GM12878 (cell line): ENCODE measurements around the gene MTMR3. TPM values are rescaled to one million over a fixed set of nuclear protein-coding genes. Genes with fewer than 3 reads are reported as not detected.

ENCODE experiments used
- BCL11A ChIP-seq: IDR thresholded peaks from 2 replicates; pipeline ENCODE4 v1.6.1; 2011; ENCODE audit warnings: low read depth, low read length
- HDGF ChIP-seq: fragments of 450-650 bp; IDR thresholded peaks from 2 replicates; pipeline ENCODE4 v1.6.1; 2016; ENCODE audit warnings: antibody characterized with exemption
- IRF4 ChIP-seq: IDR thresholded peaks from 2 replicates; pipeline ENCODE4 v1.6.1; 2011; ENCODE audit warnings: low read depth, low read length
- NR2C2 ChIP-seq: IDR thresholded peaks from 2 replicates; pipeline ENCODE4 v1.6.1; 2011; ENCODE audit warnings: borderline replicate concordance, low read depth; ENCODE audit not compliant: control insufficient read depth, insufficient read length
- NRF1 ChIP-seq: conservative IDR thresholded peaks from 2 replicates; pipeline ENCODE4 v1.6.1; 2011; ENCODE audit warnings: mild to moderate bottlenecking, low read depth, low read length, improper control_type of control experiment
- polyA plus RNA-seq, 11 experiments: library from polyadenylated mRNA; depleted of rRNA in 4 of 11; unstranded in 6 of 11; stranded (reverse) in 5 of 11; fragments of >200 nt; fragmentation: Nextera tagmentation in 4 of 11; fragmentation: Illumina TruSeq in 1 of 11; extraction: Ambion mirVana in 4 of 11; extraction: Trizol in 1 of 11; gene quantifications; 1 replicate in 1 of 11; 2 replicates in 10 of 11; pipeline versions ENCODE4 v1.2.1 to v1.2.3, GENCODE V29; 2011 to 2016; ENCODE audit warnings: inconsistent platforms in 2 of 11, missing spikeins in 2 of 11, low read depth in 1 of 11
- total RNA-seq, 4 experiments: library from RNA; depleted of rRNA in 3 of 4; stranded (reverse); fragments of >200 nt in 3 of 4; fragmentation: Illumina TruSeq in 1 of 4; extraction: Trizol in 1 of 4; gene quantifications; 2 replicates each; pipeline versions ENCODE4 v1.2.1 to v1.2.3, GENCODE V29; 2013 to 2021
- TF ChIP-seq, protein P1 (sequence below): IDR thresholded peaks from 2 replicates; pipeline ENCODE4 v1.6.1; 2012; ENCODE audit warnings: improper control_type of control experiment, low read depth, low read length; ENCODE audit not compliant: insufficient replicate concordance
- TF ChIP-seq, protein P2 (sequence below): fragments of 450-650 bp; IDR thresholded peaks from 2 replicates; pipeline ENCODE4 v1.6.1; 2018; ENCODE audit warnings: borderline replicate concordance, mild to moderate bottlenecking; ENCODE audit not compliant: partially characterized antibody
- TF ChIP-seq, protein P3 (sequence below): IDR thresholded peaks from 2 replicates; pipeline ENCODE4 v1.6.1; 2012; ENCODE audit warnings: low read depth, low read length, improper control_type of control experiment

Gene MTMR3
- total and polyA plus RNA-seq, 10 of the 15 experiments (the other 5 are each of a cell fraction or from before 2014, with no cell fraction given) = 1.4 to 23.7 (median 10.6) TPM

DNA sequence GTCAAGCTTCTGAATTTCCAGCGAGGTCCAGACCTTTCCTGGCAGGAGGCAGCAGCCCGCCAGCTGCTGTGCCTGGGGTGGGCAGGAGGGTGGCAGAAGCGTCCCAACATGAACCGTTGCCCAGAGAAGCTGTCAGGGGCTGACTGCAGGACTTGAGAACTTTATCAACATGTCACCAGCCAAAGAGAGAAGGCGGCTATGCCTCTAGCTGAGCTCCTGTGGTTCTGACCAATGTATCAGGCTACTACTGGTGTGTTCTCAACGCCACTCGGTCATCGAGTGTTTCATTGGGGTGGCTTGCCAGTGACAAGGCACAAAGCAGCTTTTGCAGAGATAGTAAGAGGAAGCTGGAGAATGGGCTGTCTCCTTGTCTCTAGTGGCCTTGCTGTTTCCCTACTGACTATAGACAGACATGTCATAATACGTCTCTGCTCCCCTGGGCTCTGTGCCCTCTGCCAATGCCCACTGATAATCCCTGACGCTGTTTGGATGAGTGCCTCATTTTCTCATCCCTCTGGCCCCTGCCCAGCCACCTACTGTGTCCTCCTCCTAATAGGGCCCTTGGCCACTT, 27.3 kb upstream of the MTMR3 start (continued):
- TF ChIP-seq, protein P1, sequence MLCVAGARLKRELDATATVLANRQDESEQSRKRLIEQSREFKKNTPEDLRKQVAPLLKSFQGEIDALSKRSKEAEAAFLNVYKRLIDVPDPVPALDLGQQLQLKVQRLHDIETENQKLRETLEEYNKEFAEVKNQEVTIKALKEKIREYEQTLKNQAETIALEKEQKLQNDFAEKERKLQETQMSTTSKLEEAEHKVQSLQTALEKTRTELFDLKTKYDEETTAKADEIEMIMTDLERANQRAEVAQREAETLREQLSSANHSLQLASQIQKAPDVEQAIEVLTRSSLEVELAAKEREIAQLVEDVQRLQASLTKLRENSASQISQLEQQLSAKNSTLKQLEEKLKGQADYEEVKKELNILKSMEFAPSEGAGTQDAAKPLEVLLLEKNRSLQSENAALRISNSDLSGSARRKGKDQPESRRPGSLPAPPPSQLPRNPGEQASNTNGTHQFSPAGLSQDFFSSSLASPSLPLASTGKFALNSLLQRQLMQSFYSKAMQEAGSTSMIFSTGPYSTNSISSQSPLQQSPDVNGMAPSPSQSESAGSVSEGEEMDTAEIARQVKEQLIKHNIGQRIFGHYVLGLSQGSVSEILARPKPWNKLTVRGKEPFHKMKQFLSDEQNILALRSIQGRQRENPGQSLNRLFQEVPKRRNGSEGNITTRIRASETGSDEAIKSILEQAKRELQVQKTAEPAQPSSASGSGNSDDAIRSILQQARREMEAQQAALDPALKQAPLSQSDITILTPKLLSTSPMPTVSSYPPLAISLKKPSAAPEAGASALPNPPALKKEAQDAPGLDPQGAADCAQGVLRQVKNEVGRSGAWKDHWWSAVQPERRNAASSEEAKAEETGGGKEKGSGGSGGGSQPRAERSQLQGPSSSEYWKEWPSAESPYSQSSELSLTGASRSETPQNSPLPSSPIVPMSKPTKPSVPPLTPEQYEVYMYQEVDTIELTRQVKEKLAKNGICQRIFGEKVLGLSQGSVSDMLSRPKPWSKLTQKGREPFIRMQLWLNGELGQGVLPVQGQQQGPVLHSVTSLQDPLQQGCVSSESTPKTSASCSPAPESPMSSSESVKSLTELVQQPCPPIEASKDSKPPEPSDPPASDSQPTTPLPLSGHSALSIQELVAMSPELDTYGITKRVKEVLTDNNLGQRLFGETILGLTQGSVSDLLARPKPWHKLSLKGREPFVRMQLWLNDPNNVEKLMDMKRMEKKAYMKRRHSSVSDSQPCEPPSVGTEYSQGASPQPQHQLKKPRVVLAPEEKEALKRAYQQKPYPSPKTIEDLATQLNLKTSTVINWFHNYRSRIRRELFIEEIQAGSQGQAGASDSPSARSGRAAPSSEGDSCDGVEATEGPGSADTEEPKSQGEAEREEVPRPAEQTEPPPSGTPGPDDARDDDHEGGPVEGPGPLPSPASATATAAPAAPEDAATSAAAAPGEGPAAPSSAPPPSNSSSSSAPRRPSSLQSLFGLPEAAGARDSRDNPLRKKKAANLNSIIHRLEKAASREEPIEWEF = no peak
- no peak for TF ChIP-seq IRF4
- no peak for TF ChIP-seq NR2C2
- TF ChIP-seq, protein P2, sequence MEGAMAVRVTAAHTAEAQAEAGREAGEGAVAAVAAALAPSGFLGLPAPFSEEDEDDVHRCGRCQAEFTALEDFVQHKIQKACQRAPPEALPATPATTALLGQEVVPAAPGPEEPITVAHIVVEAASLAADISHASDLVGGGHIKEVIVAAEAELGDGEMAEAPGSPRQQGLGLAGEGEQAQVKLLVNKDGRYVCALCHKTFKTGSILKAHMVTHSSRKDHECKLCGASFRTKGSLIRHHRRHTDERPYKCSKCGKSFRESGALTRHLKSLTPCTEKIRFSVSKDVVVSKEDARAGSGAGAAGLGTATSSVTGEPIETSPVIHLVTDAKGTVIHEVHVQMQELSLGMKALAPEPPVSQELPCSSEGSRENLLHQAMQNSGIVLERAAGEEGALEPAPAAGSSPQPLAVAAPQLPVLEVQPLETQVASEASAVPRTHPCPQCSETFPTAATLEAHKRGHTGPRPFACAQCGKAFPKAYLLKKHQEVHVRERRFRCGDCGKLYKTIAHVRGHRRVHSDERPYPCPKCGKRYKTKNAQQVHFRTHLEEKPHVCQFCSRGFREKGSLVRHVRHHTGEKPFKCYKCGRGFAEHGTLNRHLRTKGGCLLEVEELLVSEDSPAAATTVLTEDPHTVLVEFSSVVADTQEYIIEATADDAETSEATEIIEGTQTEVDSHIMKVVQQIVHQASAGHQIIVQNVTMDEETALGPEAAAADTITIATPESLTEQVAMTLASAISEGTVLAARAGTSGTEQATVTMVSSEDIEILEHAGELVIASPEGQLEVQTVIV = no peak
- TF ChIP-seq NRF1 = no peak
- TF ChIP-seq, protein P3, sequence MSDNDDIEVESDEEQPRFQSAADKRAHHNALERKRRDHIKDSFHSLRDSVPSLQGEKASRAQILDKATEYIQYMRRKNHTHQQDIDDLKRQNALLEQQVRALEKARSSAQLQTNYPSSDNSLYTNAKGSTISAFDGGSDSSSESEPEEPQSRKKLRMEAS = no peak
- no peak for TF ChIP-seq HDGF
- TF ChIP-seq BCL11A = no peak
